Fibroblast of skin of left quadriceps (primary cell): Measurements from ENCODE around the gene CROT.

Source experiments
- DNase-seq, 2 experiments: peaks; one replicate each; pipeline ENCODE4 v3.0.0-alpha.2; 2013; ENCODE audit warnings: low read depth in 2 of 2

The CROT gene

GRCh38 chr7:87414794-87415188 lies 69.3 kb downstream of the CROT start:
- DNase-seq = no peak

DNA sequence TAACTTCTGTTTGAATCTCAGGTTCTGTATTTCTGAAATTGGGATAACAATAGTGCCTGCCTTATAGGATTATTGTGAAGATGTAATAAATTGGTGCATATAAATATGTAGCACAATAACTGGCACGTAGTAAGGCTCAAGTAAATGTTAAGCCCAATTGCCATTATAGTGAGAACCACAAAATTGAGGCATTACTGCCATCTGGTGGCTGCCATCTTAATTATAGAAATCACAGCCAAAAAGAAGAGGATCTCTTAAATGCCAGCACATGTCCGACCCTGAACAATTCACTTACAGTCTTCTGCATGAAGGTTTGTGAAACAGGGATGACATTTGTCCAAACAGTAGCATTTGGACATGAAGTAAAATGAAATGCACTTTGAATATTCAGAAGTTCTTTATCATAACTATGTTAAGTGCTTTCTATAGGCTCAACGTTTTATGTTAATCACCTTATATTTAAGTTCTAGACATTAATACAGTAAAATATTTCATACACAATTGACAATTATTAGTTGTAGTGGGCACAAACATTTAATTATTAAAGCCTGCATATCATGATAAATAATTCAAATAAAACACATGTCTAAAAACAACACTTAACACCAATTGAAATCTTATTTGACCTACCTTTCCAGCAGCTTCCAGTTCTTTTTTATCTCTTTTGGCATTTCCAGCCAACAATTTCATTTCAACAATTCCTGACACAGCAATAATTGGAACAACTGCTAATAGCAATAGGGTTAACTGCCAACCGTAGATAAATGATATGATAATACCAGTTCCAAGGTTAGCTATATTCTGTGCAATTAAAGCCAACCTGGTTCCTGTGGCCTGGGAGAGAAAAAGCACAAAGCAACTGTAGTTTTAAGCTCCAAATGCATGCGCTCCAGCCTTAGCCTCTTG lies 71.5 kb downstream of the CROT start:
- peak in 1 of 2 experiments; percentile 38 for DNase-seq

DNA sequence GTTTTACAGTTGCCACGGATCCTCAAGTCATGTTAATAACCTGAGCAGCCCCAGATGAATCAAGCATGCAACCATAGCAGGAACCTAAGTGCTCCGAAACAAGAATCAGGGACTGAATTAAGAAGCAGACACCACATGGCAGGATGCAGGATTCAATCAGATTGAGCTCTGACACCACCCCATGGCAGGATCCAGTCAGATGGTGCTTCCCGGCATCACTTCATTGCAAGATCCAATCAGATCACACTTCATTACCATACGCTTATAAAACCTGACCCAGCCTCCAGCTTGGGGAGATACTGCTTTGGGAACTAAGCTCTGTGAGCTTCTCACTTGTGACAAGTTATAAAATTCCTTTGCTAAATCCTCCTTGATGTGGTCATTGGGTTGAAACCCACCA lies 74.7 kb downstream of the CROT start:
- DNase-seq = no peak

DNA sequence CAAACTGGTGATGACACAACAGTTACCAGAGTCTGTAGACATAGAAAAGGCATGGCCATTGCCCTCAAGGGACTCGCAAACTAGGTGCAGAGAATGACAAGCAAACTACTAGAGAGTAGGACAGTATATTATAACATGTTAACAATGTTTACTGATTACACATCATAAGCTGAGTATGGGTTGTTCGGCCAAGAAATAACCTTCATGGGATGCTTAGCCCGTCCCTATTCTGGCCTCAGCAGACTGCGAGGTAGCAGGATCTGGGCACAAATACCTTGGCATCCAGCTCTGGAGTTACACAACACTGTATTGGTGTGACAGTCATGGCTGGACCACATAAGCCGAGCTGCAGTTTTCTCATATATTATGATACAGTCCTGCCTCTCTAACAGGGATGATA lies 78.6 kb downstream of the CROT start:
- DNase-seq = no peak

DNA sequence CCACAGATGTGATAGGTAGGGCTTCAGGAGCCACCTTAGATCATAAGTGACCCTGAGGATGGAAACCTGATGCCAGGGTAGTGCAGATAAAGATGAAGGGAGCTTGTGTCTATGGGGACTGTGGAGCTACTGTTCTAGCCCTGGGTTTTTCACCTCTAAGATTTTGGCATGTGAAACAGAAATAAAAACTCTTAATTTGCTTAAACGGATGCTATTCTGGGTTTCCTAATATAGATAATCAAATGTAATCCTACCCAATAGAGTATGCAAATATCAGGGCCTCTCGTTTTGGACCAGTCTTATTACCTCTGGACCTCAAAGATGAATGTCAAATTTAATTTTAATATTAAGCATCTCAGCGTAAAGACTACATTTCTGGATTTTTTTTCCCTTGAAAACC lies 80.7 kb downstream of the CROT start:
- DNase-seq = no peak

DNA sequence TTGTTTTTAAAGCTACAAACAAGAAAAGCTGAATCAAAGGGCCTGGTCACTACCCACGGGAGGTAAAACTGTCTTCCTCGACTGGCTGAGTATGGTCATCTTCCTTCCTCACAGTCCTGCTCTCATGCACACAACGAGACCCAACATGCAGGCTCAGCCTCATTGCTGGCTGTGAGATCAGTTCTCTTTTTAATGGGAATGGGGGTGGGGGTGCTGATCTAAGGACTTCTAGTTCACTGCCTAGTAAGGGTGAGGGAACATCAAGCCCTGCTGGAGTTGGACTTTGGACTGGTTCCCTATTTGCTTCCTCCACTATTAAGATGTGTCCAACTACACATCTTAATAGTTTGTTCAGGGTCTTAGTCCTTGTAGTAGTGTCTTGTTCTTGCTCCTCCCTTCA lies 81.8 kb downstream of the CROT start:
- DNase-seq = no peak

DNA sequence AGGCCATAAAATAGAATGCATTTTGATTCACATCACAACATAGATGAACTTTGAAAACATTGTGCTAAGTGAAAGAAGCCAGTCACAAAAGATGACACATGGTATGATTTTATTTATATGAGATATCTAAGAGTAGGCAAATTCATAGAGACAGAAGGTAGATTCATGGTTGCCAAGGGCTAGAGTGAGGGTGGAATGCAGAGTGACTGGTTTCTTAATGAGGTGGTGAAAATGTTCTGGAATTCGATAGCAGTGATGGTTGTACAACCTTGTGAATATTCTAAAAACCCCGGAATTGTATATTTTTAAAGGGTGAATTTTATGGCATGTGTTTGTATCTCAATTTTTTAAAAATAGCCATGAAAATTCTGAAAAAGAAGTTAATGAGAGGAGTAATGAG lies 87.1 kb downstream of the CROT start:
- DNase-seq = no peak

- peak in 1 of 2 experiments; percentile 4 for DNase-seq
Measured at GRCh38 chr7:87435546-87435945, 90.1 kb downstream of the CROT start.

DNA sequence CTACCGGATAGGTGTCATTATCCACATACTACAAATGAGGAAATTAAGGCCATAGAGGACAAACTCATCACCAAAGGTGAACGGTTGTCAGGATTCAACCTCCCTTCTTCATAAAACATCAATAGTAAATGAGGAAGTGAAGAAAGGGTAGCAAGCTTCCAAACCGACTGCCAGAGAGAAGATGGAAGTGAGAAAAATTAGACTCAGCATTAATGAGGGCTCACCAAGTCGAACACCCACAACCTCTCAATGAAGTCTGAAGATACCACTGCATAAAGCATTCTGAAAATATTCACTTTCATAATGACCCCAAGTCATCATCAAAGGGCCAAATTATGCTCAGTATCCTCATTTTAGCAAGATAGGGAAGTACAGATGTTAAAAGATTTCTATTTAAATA lies 100.4 kb downstream of the CROT start:
- no peak for DNase-seq

- DNase-seq = peak; percentile 9 to 20
Measured at GRCh38 chr7:87447116-87447635, 101.7 kb downstream of the CROT start.

GRCh38 chr7:87448388-87448787 lies 102.9 kb downstream of the CROT start:
- no peak for DNase-seq
